ENCODE results near the gene CACNA2D2.

CACNA2D2 gene

DNA sequence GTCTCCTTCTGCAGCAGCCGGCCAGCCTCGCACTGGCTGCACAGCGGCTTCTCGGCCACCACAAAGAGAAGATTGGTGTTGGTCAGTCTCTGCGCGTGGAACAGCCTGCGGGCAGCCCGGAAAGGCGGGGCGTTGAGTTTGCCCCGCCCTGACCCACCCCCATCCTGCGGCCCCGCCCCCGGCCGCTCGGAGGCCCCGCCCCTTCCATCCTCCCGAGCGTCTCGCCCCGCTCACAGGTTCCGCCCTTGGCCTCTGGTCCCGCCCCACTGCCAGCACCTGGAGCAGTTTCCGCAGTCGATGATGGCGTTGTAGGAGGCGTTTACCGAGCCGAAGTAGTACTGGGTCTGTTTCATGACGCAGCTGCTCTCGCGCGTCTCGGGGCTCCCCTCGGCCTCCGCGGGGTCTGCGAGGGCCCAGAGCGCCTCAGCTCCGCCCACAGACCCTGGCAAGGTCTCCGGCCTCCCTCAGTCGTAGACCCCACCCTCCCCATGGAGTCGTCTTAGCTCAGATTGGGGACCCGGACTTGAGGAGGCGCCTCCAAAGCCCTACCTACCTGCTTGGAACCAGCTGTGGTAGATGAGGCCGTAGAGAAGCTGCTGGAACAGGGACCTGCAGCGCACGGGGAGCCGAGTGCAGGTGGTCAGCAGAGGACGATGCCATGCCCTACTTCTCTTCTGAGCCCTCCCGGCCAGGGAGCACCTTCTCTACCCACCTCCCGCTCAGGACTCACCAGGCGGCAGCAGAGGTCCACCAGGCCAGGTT is 138.2 kb downstream of the CACNA2D2 start:
- DNase-seq, result peak; percentile 95

DNA sequence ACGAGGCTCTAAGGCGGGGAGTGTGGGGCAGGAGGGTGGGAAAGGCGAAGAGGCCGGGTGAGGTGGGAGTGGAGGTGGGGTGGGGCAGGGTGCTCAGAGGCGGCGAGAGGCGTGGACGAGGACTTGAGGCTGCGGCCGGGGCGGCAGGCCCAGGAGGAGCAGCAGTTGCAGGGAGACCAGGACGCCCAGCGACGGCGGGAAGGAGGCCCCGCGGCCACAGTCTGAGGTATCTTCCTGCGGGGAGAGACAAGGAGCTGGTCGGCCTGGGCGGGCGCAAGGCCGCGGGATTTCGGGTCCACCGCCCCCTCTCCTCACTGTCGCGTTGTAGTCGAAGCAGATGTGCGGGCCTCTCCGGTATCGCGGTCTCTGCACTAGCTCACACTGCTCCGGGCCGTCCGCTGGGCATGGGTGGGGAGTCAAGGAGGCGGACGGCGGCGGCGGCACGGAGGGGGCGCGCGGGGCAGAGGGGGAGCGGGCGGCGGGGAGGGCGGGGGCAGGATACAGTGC is 138.8 kb downstream of the CACNA2D2 start:
- DNase-seq, result no peak

DNA sequence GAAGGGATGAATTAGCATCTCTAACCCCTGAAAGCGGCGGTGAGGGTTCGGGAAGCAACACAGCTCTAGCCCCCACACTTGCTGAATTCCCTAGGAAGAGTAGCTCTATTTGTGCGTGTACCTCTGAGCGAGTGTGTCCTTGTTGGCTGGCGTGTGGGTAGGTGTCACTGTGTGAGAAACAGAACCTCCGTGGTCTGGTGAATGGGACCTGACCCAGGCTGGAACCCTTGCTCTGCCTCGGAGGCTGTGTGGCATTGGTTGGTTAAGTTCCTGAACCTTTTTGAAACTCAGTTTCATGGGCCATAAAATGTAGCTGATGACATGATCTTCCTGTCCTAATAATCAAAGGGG is 143.7 kb downstream of the CACNA2D2 start:
- DNase-seq, result no peak

DNA sequence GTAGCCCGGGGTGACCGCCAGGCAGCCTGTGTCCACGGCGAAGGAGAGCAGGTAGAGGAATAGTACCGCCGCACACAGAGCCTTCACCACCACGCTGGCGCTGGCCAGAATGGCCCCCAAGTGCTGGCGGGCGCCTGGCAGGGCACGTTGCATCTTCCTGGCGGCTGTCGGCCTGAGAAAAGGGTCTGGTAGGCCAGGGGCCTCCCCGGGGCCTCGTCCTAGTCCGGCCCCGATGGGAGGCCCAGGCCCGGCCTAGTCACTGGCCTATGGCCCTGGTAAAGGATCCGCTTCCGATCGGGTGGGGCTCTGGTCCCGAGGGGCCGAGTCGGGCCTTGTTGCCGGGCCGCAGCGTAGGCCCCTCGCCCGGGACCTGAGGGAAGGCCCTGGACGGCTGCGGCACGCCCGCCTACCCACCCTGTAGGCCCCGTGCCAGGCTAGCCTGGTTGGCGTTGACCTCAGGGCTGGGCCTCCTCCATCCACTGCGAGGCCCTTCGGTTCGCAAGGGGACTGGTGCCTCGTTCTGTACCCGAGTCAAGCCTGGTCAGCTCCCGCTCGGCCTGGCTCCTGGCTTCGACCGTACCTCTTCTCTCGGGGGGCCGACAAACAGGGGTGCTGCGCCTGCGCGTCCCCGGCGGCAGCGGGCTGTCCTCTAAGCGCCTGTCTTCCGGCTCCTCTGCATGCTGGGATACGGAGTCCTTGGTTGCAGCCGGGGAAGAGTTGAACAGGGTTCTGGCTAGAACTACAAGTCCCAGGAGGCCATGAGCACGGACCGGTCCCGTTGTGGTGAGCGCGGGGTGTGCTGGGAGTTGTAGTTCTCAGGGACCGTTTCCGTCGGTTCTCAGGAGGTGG is 144.3 kb downstream of the CACNA2D2 start, which contains the start of gene TMEM115:
TMEM115 (minus strand) TSS at position 611 of the 849 bp plus-strand sequence; CDS start at position 153, 458 bp downstream.
- DNase-seq, result peak; percentile 99

DNA sequence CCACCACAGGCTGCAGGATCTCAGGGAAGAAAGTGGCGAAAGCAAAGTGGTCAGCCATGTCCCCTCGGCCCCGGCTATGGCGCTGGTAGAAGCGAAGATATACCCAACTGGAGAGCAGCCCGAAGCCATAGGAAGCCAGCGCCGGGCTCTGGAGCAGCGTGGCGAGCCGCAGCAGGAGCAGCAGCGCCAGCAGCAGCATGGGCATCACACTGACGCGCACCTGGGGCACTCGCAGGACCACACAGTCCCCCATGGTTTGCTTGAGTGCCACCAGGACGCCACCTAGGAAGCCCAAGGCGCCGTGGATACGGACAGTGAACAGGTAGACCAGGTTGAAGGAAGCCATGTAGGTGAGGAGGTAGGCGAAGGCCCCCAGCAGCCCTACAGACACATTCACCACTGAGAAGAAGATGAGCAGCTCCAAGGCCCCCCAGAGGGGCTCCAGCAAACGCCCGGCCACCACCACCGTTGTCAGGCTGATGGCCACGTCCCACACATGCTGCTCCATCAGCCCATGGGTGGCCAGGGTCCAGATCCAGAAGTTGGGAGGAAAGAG is 145.0 kb downstream of the CACNA2D2 start:
- no peak for DNase-seq

DNA sequence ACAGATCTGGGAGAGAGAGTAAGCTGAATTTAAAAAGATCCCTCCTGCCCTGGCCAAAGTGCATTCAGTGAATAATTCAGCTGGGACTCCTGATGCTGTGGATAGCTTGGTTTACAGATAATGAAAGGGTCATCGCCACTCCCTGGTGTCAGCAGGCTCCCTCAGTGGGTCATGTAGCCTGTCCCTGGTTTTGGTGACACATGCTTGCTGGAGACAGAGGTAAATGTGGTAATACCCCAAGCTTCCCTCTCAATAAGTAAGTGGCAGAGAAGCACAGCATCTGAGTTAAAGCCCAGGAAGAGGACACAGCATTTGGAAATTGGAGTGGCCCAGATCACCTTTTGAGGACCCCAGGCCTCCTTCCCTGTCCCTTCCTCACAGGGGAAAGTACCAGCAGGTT is 146.0 kb downstream of the CACNA2D2 start:
- no peak for DNase-seq

DNA sequence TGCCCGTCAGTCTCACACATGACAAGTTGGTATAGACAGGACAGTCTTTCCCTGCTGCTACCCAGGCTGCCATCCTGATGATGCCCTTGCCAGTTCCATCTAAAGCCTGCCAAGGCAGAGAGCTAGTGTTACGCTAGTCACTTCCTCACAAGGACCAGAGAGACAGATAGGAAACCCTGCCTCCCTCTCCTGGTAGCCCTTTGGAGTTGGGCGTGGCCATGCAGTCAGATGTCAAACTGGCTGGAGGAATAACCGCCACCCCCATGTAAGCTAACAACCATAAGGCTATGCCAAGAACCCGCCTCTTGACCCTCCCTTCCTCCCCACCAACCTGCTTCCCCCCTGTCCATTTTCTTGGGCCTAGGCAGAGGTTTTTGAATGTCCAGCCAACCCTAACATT is 146.9 kb downstream of the CACNA2D2 start:
- no peak for DNase-seq

DNA sequence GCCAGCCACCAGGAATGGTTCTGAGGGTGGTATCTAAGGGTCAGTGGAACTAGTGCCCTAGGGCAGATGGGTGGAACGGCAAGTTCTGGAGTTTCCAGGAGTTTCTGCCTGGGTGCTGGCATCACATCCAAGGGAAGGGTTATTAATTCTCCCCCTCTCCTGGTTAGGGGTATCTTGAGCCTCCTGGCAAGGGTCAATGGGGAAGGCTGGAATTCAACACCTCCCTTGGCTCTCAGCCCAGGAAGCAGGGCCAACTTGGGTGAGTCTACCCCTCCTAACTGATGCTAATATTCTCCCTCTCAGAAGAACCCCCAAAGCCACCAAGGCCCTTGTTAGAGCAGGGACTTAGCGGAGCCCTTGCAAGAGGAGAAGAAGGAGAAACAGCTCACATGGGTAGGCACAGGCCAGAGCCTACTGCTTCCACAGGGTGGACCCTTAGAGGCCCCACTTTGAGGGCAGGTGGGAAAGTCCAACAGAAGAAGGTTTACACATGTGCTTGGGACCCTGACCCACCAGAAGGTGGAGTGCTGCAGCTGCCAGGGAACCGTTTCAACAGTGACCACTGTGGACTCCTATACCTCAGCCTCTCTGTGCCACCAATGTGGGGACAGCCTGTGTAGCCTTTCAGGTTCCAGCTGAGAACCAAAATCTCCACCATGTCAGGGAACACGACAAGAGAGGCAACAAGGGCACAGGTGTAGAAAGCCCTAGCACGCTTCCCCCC is 147.4 kb downstream of the CACNA2D2 start:
- DNase-seq, result no peak

DNA sequence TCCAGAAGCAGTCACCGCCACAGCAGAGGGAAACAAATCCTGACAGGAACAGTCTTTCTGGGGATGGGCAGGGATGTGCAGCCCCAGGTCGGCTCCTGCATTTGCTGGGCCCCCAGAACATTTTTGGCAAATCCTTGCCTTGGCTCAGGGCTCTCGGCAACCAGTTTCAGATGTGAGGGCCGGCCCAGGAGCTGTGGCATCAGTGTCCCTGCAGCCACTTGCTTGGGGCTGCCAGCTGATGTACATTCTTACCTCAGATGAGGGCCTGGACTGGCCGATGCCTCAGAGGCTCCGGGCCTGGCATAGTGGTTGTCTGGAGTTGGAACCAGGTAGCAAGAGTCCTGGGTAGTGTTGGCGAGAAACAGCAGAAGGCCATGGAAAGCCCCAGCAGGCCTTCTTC is 148.6 kb downstream of the CACNA2D2 start:
- no peak for DNase-seq

DNA sequence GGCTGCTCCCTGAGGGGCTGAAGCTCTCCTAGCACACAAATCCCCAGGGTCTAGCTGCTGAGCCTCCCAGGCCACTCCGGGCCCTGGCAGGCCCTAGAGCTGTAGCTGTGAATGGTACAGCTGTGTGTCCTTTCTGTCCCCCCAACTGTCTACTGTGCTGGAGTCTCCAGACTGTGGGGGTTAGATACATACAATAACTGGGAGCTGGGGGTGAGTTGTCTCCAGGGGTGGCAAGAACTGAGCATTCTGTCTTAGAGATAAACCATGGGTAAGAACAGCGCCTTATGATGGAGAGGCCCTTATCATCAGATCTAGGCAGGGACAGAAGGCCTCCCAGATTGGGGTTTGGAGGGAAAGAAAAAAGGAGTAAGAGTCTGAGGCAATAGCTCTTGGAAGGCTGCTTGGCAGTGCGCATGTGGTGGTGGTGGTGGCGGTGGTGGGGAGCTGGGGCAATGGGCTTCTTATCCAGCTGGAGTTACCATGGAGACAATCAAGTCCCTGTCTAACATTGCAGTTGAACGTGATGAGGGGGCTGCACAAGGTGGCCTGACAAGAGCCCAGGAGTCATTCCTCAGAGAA is 149.2 kb downstream of the CACNA2D2 start:
- DNase-seq, result no peak

DNA sequence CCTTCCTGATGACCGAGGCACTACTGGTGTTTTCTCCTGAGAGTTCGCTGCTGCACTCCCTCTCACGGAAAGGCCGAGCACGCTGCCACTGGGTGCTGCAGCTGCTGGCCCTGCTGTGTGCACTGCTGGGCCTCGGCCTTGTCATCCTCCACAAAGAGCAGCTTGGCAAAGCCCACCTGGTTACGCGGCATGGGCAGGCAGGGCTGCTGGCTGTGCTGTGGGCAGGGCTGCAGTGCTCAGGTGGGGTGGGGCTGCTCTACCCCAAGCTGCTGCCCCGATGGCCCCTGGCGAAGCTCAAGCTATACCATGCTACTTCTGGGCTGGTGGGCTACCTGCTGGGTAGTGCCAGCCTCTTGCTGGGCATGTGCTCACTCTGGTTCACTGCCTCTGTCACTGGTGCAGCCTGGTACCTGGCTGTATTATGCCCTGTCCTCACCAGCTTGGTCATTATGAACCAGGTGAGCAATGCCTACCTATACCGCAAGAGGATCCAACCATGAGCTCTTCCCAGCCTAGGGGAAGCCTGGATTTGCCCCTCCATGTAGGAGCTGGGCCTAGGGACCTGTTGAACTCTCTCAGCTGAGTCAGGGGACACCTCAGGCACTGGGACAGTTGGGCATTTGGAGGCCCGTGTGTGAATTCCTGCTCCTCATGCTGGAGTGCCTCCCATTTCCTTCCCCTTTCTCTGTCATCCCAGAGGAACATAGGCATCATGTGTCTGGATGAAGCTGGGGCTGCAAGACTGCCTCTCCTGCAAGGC is 150.0 kb downstream of the CACNA2D2 start:
- no peak for DNase-seq

DNA sequence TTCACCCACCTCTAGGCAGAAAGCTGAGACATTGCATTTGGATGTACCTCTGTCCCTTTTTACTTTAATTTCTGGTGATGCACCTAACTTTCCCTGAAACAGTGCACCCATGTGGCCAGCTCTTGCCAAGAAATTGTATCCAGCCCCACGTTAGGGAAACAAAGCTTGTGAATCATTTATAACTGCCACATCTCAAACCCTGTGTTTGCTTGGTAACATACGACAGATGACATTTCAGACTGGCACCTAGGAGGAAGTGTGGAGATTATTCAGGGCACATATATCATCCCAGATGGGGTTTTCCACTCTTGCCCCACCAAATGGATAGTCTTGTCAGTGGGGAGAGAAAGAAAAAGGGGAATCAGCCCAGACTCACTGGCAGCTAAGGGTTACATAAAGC is 150.7 kb downstream of the CACNA2D2 start:
- DNase-seq, result no peak

DNA sequence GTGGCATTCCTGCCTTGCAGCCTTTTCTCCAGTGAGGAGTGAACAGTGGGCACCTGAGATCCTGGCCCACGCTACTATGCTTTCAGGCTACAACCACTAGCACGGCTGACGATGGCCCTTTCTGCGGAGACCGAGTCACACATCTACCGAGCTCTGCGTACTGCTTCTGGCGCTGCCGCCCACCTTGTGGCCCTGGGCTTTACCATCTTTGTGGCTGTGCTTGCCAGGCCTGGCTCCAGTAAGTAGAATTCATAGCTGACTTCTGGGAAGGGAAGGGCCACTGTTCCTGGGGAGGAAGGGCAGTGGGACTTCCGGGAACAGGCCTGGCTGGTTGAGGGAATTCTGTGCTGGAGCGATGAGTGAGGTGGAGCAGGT is 152.1 kb downstream of the CACNA2D2 start:
- no peak for DNase-seq

DNA sequence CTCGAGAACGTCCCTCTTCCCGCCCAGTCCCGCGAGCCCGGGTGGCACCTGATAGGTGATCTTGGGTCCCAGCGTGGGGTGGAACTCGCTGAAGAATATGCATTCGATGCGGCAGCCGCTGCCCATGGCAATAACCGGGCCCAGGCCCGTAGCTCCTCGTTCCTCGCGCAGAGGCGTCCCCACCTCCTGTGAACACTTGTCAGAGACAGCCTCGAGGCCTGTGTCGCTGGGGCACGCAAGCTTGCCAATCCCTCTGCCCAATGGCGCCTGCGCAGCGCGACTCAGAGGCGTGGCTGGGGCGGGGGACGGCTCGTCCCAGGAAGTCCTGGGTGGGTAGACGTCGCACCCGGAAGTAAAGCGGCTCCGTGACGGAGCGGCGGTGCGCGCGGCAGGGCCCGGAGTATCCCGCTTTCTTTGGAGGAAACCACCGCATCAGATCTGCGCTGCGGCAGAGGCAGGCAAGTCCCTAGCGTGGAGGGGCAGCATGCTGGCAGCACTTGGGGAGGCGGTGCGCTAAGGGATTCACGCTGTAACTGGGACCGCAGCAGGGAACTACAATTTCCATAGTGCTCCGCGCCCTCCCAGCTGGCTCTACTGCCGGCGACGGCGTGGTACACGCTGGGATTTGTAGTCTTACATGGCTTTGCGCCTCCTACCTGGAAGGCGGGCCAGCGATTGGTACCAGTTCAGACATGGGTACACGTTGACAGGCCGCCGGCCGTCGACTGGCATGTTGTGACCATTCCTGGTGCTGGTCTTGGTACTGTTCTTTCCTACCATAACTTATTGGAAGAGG is 152.7 kb downstream of the CACNA2D2 start, which contains the start of the genes CYB561D2 and NPRL2:
CYB561D2 (plus strand) TSS at position 336 of the 796 bp plus-strand sequence. CDS start 572 bp downstream, outside the sequence.
NPRL2 (minus strand) TSS at position 249 of the 796 bp plus-strand sequence; CDS start at position 126, 123 bp downstream.
- DNase-seq, result peak; percentile 99

DNA sequence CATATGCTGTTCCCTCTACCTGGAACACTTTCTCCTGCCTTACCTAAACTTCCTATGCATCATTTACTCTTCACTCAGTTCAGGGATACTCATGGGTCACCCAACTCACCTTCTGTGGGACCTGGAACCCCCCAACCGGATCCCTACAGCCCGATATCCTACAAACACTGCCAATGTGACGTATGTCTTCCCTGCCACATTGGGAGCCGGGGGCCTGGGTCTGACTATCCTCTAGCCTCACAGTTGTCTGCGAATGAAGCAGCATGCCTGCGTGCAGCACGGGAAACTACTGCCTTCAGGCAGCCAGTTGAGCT is 153.3 kb downstream of the CACNA2D2 start:
- no peak for DNase-seq

DNA sequence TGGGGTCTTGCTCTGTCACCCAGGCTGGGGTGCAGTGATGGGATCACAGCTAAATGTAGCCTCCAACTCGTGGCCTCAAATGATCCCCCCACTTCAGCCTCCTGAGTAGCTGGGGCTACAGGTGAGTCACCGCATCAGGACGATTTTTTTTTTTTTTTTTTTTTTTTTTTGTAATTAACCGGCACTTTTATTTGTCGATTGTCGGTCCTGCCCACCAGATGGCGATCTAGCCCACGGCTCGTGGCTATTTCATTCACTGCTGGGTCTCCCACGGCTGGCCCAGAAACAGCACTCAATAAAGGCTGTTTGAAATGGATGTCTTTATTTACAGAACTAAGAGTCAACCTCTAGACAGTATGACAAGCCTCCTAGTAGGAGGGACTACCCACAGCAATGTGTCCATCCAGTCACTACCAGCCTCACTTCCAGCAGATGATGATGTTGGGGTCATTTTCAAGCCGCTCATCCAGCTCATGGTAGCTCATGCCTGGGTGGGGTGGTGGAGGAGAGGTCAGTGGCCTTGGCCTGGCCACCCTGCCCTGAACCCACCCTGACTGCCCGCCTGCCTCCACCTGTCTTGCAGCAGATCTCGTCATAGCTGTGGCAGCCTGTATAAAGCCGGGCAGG is 156.1 kb downstream of the CACNA2D2 start:
- DNase-seq, result peak; percentile 79

DNA sequence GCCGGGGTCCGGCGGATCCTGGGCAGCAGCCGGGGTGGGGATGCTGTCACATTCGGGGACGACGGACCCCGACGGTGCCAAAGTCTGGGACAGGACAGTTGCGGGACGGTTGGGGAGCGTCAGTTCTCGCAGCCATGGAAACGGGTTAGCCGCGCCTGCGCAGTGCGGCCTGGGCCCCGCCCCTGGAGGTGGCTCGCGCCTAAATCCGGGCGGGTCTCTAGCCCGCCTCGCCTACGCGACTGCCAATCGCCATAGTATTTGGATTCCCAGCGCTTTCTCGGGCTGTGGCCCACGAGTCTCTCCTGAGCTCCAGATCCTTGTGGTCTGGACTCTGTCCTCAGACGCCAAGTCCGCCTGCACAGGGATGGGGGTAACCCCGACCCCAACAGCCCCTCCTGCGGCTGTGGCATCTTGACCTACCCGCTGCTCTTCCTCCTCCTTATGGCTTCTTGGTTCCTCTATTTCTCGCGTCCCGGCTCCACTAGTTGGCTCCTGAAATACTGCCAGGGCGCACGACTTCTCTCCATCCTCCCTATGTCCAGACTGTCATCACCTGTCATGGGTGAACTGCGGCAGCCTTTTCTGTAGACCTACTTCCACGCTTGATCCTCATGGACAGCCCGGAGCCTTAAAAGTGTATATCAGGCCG is 157.7 kb downstream of the CACNA2D2 start, which contains the start of gene ZMYND10:
ZMYND10 (minus strand) TSS at position 147 of the 649 bp plus-strand sequence. CDS start 153 bp downstream, outside the sequence.
- DNase-seq, result peak; percentile 89

DNA sequence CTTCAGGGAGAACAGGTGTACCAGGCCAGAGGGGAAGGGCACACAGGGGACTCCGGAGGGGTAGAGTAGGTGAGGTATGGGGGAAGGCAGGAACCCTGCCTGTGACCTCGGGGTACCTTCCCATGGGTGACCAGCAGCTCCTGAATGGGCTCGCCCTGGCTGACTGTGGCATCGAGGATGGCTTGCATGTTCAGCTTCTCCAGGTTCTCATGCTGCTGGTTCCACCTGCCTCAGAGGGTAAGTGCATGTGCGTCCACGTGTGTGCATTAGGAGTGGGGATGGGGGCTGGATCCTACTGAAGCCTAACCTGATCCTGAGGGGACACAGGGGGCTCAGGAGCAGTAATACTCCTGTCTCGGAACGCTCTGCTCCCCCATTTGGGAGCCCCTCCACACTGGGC is 158.4 kb downstream of the CACNA2D2 start:
- no peak for DNase-seq

DNA sequence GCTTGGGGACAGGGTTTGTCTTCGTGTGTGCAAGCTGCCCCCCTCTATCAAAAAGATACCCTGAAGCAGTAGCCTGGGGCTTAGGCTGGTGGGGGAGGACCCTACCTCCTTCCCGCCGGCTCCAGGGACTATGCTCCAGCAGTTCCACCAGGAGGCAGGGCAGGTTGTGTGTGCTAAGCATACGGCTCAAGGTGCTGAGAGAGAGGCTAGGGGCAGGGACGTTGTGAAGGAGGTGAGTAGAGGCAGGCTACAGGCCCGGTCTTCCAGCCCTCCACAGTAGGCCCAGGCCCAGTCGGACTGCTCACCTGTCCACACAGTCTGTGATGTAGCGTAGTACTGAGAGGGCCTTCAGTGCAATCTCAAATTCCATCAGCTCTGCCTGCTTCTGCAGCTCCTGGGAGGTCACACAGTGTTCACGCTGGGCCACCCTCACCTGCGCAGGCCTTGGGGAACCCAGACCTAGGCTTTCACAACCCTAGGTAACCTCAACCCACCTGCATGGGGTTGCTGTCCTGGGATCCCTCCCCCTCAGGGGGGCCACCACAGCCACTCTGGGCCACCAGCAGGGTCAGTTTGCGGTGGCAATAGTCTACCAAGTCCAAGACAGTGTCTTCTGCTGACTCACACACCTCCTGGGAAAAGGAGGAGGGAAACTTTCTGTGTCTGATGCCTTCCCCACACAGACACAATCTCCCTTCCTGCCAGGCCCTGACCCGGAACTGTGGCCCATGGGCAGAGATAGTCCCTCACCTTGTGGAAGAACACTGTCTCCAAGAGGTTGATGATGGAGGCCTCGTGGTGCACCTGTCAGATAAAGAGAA is 160.4 kb downstream of the CACNA2D2 start:
- no peak for DNase-seq

All from activated CD4-positive, alpha-beta T cell treated with anti-CD3 and anti-CD28 coated beads, Interleukin-2, Interleukin-6, amounts not matched to agents 100 ng/mL and 50 ng/mL, durations not matched to agents 16 hours and 8 hours (primary cell).